Measurements from ENCODE around the gene LARGE1. TPM values are rescaled to one million over a fixed set of nuclear protein-coding genes. Genes with fewer than 3 reads are reported as not detected.

LARGE1 gene
- total and polyA plus RNA-seq, 9 of the 15 experiments (the other 6 are each of a cell fraction or from before 2014, with no cell fraction given): 0.01 to 0.66 (median 0.14) TPM; not detected in 2

- ChIA-PET POLR2A (interaction anchor here (1.5 kb wide), 1 partner anchor 9 kb away, joined by 3 read pairs; no protein-coding TSS in a partner anchor), CTCF (ENCODE audit: low intra/inter-chr PET ratio) (no interaction called here)
- H3K4me3 ChIP-seq: no peak overlapping the region
- no peaks in the 10 kb centered on the region for H3K79me2 ChIP-seq (ENCODE audit: control insufficient read depth, insufficient read depth, low read length)
- H4K20me1 ChIP-seq (replicated peaks; ENCODE audit: control insufficient read depth, insufficient read depth, low read length): no peaks in the 10 kb centered on the region
- no peaks in the 10 kb centered on the region for H3K9me3 ChIP-seq (replicated peaks; ENCODE audit: control insufficient read depth, insufficient read depth, low read depth, low read length)
- H3K36me3 ChIP-seq (ENCODE audit: control insufficient read depth, insufficient read depth, low read length): no peaks in the 10 kb centered on the region
- no peak for FAIRE-seq
- no peaks in the 10 kb centered on the region for H3K9me1 ChIP-seq (ENCODE audit: control insufficient read depth, insufficient read depth, low read length)
- intact Hi-C loops (cut with micrococcal nuclease) (no loop called here), in situ Hi-C loops (cut with MboI) (no loop called here)
- H3K27ac ChIP-seq (ENCODE audit: extremely low read depth, low read depth, low read length): no peak overlapping the region
- WGBS (ENCODE audit: insufficient coverage, low coverage, missing lambda C conversion rate): 0% methylated on average over 9 of the region's 9 CpGs
- H3K4me1 ChIP-seq (replicated peaks in 1 of 2; ENCODE audit: control insufficient read depth in 2 of 2, insufficient read depth in 2 of 2, low read length in 2 of 2): no peaks in the 10 kb centered on the region
- DNase-seq (ENCODE audit: extremely low read depth in 1 of 4, low spot score in 3 of 4): no peak
- H3K9ac ChIP-seq (ENCODE audit: insufficient read depth in 1 of 2, low read depth in 2 of 2, low read length in 2 of 2): no peak overlapping the region
- BruUV-seq (replicated peaks): no TSS peak
- no peak overlapping the region for H3K4me2 ChIP-seq (ENCODE audit: insufficient read depth, low read length)
- no peak for ATAC-seq
- no peak overlapping the region for H2AFZ ChIP-seq (ENCODE audit: low read depth, low read length)
- H3K27me3 ChIP-seq (ENCODE audit: control insufficient read depth in 2 of 2, insufficient read depth in 2 of 2, low read length in 2 of 2): no peaks in the 10 kb centered on the region
- no peak for TF ChIP-seq SRF (CRISPR knock-in tag; IDR thresholded peaks at IDR 0.05)
- TF ChIP-seq ZFP91 (CRISPR knock-in tag; IDR thresholded peaks at IDR 0.05): no peak
- TF ChIP-seq E2F6 (IDR thresholded peaks at IDR 0.05; ENCODE audit: borderline replicate concordance in 1 of 2, extremely low read depth in 1 of 2, insufficient read depth in 1 of 2, insufficient read length in 1 of 2, low read depth in 1 of 2, low read length in 1 of 2, poor library complexity in 1 of 2, severe bottlenecking in 1 of 2): no peak
- no peak for TF ChIP-seq CBFB (CRISPR knock-in tag; IDR thresholded peaks at IDR 0.05)
- no peak for TF ChIP-seq RB1 (IDR thresholded peaks at IDR 0.05; ENCODE audit: low read depth)
- TF ChIP-seq YY1 (IDR thresholded peaks at IDR 0.05; ENCODE audit: borderline replicate concordance in 1 of 3, control insufficient read depth in 1 of 3, extremely low read depth in 1 of 3, insufficient read depth in 3 of 3, insufficient read length in 1 of 3, insufficient replicate concordance in 2 of 3, low read depth in 1 of 3, low read length in 2 of 3): no peak
- no peak for TF ChIP-seq ZNF217 (CRISPR knock-in tag; IDR thresholded peaks at IDR 0.05)
- no peak for TF ChIP-seq MBD2 (IDR thresholded peaks at IDR 0.05; ENCODE audit: borderline replicate concordance, low read depth)
- TF ChIP-seq ZNF512 (tag; IDR thresholded peaks at IDR 0.05): no peak
- TF ChIP-seq GTF3C2 (IDR thresholded peaks at IDR 0.05; ENCODE audit: borderline replicate concordance, extremely low read depth, insufficient read length): no peak
- TF ChIP-seq ASH1L (IDR thresholded peaks at IDR 0.05; ENCODE audit: borderline replicate concordance, low read depth, partially characterized antibody): no peak
- TF ChIP-seq NFIC (IDR thresholded peaks at IDR 0.05): no peak
Measured at GRCh38 chr22:33853200-33854097, 66.8 kb downstream of the LARGE1 start.

Data from K562 (cell line).